NCI-H460 (cell line): Measurements from ENCODE around the gene ESRRG. TPM values are rescaled to one million over a fixed set of nuclear protein-coding genes. Genes with fewer than 3 reads are reported as not detected.
A peak's percentile ranks its signal among the peaks of the same experiment; 100 is the strongest.

ENCODE experiments used
- DNase-seq: peaks from one replicate; pipeline ENCODE4 v3.0.0-alpha.2; 2016; ENCODE audit warnings: low read depth; ENCODE audit errors: extremely low read depth
- total RNA-seq: library from RNA; depleted of rRNA; stranded (reverse); fragments of >200 nt; shearing (Covaris generic); gene quantifications from 2 replicates; pipeline ENCODE4 v1.2.3, GENCODE V29; 2014

ESRRG gene
- total RNA-seq, 1 experiment from 2014 or later = 0.05 TPM

DNA sequence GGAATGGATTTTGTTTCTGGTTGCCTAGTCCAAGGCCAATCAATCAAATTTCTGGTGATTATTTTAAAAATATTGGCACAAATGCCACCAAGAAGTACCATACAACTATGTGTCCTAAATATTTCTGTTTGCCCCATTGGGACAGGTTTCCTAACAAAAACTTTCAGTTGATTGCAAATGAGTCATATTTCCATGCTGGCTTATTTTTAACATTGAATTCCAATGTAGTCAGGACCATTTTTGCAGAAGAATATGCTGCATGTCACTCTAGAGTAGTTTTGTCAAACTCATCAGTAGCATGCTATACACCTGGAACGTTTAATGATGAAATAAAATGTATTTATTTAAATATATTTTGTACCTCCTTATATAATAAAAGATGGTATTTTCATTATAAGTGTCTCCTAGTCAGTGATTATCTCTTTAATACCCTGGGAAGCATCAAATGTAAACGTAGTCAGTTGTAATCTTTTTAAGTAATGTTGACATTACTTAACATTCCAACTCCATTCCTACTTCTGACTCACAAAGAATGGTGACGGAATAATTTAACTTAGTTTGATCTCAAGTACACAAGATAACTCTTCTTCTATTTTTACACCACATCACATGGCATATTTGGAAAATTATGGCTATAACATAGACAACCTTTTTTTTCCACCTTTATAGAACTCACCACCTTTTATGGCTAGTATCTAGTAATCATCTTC is 261.0 kb downstream of the ESRRG start:
- DNase-seq = peak; percentile 28

DNA sequence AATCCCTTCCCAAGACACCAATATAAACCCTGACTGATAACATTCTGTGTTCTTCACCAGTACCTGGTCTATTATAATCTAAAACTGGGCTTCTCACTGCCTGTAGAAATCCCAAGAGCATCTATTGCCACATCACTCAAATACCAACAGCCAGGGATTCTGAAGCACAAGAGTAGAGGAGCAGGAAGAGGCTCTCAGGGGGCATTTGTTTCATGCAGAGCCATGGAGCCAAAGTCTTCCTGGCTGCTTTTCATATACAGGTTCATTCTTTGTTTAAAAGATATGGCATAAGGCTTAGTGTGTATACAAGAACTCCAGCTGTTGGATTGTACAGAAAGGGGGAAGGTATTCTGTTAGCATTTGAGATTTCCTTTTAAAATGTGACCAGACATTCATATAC is 261.8 kb downstream of the ESRRG start:
- no peak for DNase-seq

DNA sequence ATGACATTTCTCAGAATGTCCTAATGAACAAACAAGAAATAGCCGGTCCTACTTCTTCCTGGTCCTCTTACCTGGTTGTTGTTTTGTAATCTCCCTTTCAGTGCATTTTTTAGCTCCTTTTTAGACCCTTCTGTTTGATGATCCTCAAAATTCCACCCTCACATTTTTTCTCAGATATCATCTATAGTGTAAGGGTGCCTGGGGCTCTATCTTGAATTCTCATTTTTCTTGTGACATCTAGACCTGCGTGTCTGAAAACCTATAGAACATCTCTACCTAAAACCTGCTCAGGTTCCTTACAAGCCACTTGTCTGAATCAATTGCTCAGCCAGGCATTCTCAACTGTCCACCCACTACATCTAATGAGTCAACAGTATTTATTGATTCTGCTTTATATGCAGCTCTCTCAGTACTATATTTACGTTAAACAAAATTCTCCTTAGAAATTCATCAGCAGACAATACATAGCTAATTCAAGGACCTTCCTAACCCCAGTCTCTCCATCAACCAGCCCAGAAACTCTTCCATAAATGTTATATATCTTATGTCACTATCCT is 263.5 kb downstream of the ESRRG start:
- no peak for DNase-seq

DNA sequence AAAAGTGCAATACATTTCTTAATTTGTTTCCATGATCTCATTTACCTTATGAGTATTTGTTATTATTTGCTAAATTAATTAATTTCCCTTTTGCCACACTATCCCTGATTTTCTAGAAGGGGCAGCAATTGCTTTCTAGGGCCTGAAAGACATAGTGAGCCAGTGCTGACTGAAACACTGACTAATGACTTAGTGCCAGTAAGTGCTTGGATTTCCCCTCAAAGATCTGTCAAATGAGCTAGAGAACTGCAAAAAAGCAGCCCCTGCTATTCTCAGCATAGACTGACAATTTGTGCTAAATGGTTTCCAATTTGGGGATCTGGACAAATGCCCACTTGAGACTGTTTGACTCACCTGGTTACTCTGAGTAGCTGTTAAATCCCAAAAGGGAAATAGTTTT is 264.4 kb downstream of the ESRRG start:
- DNase-seq = no peak

DNA sequence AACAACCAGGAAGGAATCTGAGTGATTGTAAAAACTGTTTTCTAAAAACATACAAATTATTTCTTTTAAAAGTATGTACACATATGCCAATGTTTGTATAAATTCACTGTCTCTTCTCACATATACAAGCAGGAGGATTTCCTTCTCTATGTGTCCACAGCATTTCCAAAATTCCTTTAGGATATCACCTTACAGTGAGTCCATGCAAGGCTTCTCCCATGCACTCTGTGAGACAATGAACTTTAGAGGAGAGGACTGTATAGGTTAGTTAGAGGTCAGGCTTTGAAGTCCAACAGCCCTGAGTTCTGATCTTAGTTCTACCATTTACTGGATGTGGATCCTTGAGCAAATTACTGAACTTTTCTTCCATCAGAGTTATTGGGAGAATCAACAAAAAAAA is 265.9 kb downstream of the ESRRG start:
- no peak for DNase-seq

DNA sequence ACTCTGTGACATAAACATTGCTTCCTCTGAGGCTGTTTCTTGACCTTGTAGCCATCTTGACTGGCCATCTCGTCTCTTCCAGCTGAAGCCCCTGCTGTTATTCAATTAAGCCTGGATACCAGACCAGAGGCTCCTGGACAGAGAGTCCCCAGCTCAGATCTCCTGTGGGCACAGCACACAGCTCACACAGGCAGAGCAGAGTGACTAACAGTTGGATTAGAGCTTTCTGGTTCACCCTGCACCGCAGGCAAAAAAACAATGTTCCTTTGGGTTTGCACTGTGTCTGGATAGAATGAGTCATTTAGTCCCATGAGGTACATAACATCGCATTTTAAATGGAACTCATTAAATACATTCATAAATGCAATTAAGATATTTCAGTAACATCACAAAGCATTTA is 266.5 kb downstream of the ESRRG start:
- no peak for DNase-seq

DNA sequence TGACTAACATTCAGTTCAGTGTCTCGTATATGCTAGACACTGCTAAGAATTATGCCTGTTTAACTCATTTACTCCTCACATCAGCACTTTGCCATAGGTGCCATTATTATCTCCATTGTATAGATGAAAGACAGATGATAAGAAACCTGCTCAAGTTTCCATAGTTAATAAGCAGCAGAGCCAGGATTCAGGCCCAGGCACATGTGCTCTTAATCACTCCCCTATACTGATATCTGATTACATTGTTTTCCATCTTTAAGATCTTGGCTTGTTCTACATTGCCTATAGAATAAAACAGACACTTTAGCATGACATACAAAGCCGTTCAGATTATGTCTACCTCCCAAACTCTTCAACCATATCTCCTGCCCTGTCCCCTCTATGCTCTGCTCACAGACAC is 269.5 kb downstream of the ESRRG start:
- DNase-seq = no peak
